Activated T-helper 2 cell treated with anti-CD3 and anti-CD28 coated beads, Interferon-gamma antibody, Interleukin-2, Interleukin-4, amounts not matched to agents 10 μg/mL and 5 μg/mL and 100 μg/mL, durations not matched to agents 14 hours and 24 hours and 36 hours (primary cell): ENCODE results near the gene GEMIN5. TPM values are rescaled to one million over a fixed set of nuclear protein-coding genes. Genes with fewer than 3 reads are reported as not detected.

ENCODE experiments used
- DNase-seq: peaks from one replicate; pipeline ENCODE4 v3.0.0; 2021; ENCODE audit warnings: low spot score
- H3K27ac Mint-ChIP-seq: one replicate; pipeline ENCODE4 v1.8.0; 2021; ENCODE audit warnings: mixed read lengths
- H3K27me3 Mint-ChIP-seq: one replicate; pipeline ENCODE4 v1.8.0; 2021; ENCODE audit warnings: low read depth, mixed read lengths
- H3K36me3 Mint-ChIP-seq: one replicate; pipeline ENCODE4 v1.8.0; 2021; ENCODE audit warnings: low read depth, mixed read lengths
- H3K4me1 Mint-ChIP-seq: one replicate; pipeline ENCODE4 v1.8.0; 2021; ENCODE audit warnings: low read depth, mixed read lengths
- H3K4me3 Mint-ChIP-seq: one replicate; pipeline ENCODE4 v1.8.0; 2021; ENCODE audit warnings: low read depth, mild to moderate bottlenecking, moderate library complexity, mixed read lengths
- H3K9me3 Mint-ChIP-seq: one replicate; pipeline ENCODE4 v1.8.0; 2021; ENCODE audit warnings: mixed read lengths
- intact Hi-C: fragments of 100-400 bp; cut with micrococcal nuclease; formaldehyde crosslinking; loops from one replicate; pipeline ENCODE4 v1.15.1; 2023
- total RNA-seq: library from RNA; stranded (reverse); gene quantifications from 2 replicates; pipeline ENCODE4 v1.2.3, GENCODE V29; 2022

Gene GEMIN5
- total RNA-seq, 1 donor from 2014 or later = 33.9 TPM

DNA sequence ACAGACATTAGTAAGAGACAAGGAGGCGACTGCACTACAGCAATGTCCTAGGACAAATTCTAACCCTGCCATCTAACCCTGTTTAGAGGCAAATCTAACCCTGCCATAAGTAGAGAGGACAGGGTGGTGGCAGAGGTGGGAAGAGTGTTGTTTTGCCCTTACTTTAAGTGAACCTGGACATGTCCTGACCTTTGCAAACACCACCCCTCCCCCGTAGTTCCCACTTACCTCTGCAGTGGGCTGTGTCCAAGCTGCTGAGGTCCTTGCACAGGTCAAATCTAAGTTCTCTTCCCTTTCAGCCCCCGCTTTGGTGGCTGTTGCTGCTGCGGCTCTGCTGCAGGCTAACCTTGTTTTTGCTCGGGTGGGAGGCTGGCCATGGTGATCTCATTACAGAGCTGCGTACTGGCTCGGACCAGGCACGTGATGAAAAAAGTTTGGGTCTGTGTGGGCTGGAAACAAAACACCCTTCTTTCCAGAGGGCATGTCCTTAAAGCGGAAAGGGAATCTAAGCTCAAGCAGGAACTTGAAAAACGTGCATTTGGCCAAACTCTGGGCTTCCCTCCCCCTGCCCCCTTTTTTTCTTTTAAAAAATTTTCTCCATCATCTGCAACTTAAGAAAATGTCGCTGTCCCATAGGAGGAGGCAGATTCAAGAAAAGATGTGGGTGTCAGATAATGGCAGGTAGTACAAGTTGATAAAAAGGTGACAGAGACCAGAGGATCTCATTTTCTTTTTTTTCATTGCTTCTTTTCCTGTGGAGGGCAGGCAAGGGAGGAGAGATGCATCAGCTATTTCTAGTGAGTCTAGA lies 87.6 kb downstream of the GEMIN5 start, which contains the start of gene FAXDC2:
Gene FAXDC2 (minus strand): TSS at position 349 of the 808 bp plus-strand sequence. CDS start 12,425 bp downstream, outside the sequence.
- Mint-ChIP-seq H3K4me1 (peaks cover 16% of the 10 kb centered on the region), H3K36me3 (peaks cover 1% of the 10 kb centered on the region), H3K27me3 (no peaks in the 10 kb centered on the region), H3K4me3 (no peak within 1 kb of the TSS), H3K9me3 (no peaks in the 10 kb centered on the region), H3K27ac (peak within 1 kb of the TSS; percentile 5)
- no peak for DNase-seq
- intact Hi-C loops = loop anchor here (10.0 kb wide), 2 partner anchors 636 to 816 kb away; partner anchors contain the start of genes FAM114A2 and MFAP3

- peak overlapping the region; percentile 5 for H3K27ac Mint-ChIP-seq
- H3K9me3 Mint-ChIP-seq = no peaks in the 10 kb centered on the region
- DNase-seq = no peak
- peaks cover 4% of the 10 kb centered on the region for H3K36me3 Mint-ChIP-seq
- peaks cover 16% of the 10 kb centered on the region for H3K4me1 Mint-ChIP-seq
- no peaks in the 10 kb centered on the region for H3K27me3 Mint-ChIP-seq
- intact Hi-C loops = loop anchor here (10.0 kb wide), 2 partner anchors 635 to 815 kb away; partner anchors contain the start of genes FAM114A2 and MFAP3
- H3K4me3 Mint-ChIP-seq = no peak overlapping the region
These were observed 88.2 kb downstream of the GEMIN5 start for GRCh38 chr5:154849791-154850201.

DNA sequence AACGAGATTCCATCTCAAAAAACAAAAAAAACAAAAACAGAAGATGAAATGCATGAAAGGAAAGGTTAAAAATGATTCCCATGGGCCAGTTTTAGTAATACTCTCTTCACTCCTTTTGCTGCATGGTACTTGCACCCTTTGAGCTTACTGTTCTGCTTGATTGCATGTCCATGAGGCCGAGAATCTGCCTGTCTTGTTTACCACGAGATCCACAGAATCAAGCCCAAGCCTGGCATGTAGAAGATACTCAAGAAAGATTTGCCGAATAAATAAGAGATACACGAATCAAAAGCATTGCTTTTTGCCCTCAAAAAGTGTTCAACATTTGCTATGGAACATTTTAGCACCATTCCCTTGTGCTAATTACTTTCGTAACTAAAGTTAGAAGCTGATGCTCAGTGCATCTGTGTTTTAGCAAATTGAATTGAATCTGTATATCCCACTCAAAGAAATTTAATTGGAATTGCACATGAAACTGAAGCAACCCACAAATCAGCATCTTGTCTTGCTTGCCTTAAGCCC lies 88.7 kb downstream of the GEMIN5 start:
- Mint-ChIP-seq H3K27me3 (no peaks in the 10 kb centered on the region), H3K4me3 (no peak overlapping the region), H3K27ac (no peak overlapping the region), H3K9me3 (no peaks in the 10 kb centered on the region), H3K4me1 (peaks cover 16% of the 10 kb centered on the region), H3K36me3 (peaks cover 4% of the 10 kb centered on the region)
- no peak for DNase-seq
- intact Hi-C loops = no loop called here

GRCh38 chr5:154844809-154845208 lies 93.2 kb downstream of the GEMIN5 start:
- peaks cover 7% of the 10 kb centered on the region for H3K4me1 Mint-ChIP-seq
- H3K27me3 Mint-ChIP-seq = no peaks in the 10 kb centered on the region
- no peak overlapping the region for H3K4me3 Mint-ChIP-seq
- intact Hi-C loops = no loop called here
- no peak for DNase-seq
- no peaks in the 10 kb centered on the region for H3K9me3 Mint-ChIP-seq
- H3K36me3 Mint-ChIP-seq = peaks cover 4% of the 10 kb centered on the region
- no peak overlapping the region for H3K27ac Mint-ChIP-seq

DNA sequence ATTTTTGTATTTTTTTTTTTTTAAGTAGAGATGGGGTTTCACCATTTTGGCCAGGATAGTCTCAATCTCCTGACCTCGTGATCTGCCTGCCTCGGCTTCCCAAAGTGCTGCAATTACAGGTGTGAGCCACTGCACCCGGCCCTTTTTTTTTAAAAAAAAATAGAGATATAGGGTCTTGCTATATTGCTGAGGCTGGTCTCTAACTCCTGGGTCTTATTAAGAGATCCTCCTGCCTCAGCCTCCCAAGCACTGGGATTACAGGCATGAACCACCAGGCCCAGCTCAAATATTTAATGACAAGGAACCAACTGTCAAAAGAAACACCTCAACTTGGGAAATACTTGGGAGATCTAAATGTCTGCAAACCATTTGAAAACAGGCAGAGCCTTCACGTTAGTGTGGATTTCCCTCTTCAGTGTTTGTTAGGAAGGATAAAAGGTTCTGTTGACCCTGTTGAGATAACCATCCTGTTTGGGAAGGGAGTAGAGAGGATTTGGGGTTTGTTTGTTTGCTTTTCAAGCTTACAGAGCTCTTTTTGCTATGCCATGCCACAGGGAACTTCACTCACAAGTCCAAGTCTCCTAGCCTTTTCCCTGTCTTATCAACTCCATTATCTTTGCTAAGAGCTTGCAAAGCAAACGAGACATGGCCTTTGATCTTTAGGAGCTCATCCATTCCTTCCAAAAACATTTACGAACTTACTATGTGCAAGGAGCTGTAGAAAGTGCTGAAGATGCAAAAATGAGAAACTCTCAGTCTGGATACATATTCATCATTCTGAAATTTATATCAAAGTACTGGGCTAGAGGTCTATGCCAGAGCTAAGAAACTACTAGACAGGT lies 95.1 kb downstream of the GEMIN5 start:
- intact Hi-C loops = no loop called here
- peaks cover 5% of the 10 kb centered on the region for H3K36me3 Mint-ChIP-seq
- no peak overlapping the region for H3K27ac Mint-ChIP-seq
- H3K4me1 Mint-ChIP-seq = no peaks in the 10 kb centered on the region
- no peaks in the 10 kb centered on the region for H3K27me3 Mint-ChIP-seq
- no peak overlapping the region for H3K4me3 Mint-ChIP-seq
- H3K9me3 Mint-ChIP-seq = no peaks in the 10 kb centered on the region
- DNase-seq = no peak

DNA sequence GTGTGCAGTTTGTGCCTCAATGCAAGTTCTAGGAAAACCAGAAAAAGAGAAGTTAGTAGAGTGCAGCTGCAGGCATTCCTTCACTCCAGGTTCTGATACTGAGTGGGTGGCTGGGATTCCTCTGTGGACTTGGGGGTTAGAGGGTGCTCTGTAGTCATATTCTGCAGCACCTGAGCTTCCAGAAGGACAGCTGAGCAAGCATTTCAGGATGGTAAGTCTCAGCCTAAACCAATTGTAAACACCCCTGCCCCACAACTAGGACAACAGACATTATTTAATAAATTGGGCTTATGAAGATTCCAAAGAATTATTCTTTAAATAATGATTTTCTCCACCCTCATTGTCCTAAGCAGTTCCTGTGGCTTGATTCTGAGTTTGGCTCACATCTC lies 96.7 kb downstream of the GEMIN5 start:
- no peak for DNase-seq
- H3K4me1 Mint-ChIP-seq = no peaks in the 10 kb centered on the region
- H3K36me3 Mint-ChIP-seq = peaks cover 6% of the 10 kb centered on the region
- no peak overlapping the region for H3K4me3 Mint-ChIP-seq
- H3K27ac Mint-ChIP-seq = no peak overlapping the region
- intact Hi-C loops = no loop called here
- no peaks in the 10 kb centered on the region for H3K27me3 Mint-ChIP-seq
- no peaks in the 10 kb centered on the region for H3K9me3 Mint-ChIP-seq

DNA sequence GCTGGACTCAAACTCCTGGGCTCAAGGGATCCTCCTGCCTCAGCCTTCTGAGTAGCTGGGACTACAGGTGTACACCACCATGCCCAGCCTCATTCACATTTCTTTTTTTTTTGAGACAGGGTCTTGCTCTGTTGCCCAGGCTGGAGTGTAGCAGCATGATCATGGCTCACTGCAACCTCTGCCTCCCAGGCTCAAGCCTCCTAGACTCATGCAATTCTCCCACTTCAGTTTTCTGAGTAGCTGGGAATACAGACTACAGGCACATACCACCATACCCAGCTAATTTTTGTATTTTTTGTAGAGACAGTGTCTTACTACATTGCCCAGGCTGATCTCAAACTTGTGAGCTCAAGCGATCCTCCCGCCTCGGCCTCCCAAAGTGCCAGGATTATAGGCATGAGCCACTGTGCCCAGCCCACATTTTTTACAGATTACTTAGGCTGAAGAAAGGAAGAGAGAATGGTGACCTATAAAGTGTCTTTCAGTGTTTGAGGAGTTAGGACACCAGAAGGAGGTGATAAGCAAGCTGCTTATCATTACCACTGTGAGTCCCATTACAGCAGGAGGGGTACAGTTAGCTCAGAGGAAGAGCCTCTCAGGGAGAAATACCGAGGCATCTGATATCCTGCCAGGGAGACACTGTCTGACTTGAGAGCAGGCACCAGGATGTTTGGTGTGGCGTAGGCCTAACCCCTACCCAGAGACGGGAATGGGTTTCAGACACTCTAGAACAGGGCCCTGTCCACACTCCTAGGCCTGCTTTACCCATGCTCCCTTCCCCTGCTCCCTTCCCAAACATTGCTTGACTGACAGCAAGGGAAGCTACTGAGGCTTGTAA lies 97.4 kb downstream of the GEMIN5 start:
- Mint-ChIP-seq H3K4me3 (no peak overlapping the region), H3K4me1 (no peaks in the 10 kb centered on the region), H3K27ac (no peak overlapping the region), H3K36me3 (peaks cover 6% of the 10 kb centered on the region), H3K9me3 (no peaks in the 10 kb centered on the region), H3K27me3 (no peaks in the 10 kb centered on the region)
- intact Hi-C loops = no loop called here
- no peak for DNase-seq

Other genes with a start within 250 kb of the GEMIN5 start
- 278 and 301 TPM in 2 replicates for gene LARP1, start 182.8 kb downstream of the GEMIN5 start, total RNA-seq
- not detected in 2 replicates for gene FAXDC2, start 87.6 kb downstream of the GEMIN5 start, total RNA-seq
- gene CNOT8, start 79.6 kb downstream of the GEMIN5 start, total RNA-seq = 57.6 and 60.2 TPM in 2 replicates
- gene MRPL22, start 2.9 kb upstream of the GEMIN5 start, total RNA-seq = 79.2 and 81.9 TPM in 2 replicates
- gene KIF4B, start 75.5 kb upstream of the GEMIN5 start, total RNA-seq = 0.07 TPM in 1 of 2 replicates, not detected in the other